ENCODE measurements around the gene DDX42. TPM values are rescaled to one million over a fixed set of nuclear protein-coding genes. Genes with fewer than 3 reads are reported as not detected.

Gene DDX42
- total and polyA plus RNA-seq, 9 of the 15 experiments (the other 6 are each of a cell fraction or from before 2014, with no cell fraction given): 16.5 to 149 (median 87.6) TPM

DNA sequence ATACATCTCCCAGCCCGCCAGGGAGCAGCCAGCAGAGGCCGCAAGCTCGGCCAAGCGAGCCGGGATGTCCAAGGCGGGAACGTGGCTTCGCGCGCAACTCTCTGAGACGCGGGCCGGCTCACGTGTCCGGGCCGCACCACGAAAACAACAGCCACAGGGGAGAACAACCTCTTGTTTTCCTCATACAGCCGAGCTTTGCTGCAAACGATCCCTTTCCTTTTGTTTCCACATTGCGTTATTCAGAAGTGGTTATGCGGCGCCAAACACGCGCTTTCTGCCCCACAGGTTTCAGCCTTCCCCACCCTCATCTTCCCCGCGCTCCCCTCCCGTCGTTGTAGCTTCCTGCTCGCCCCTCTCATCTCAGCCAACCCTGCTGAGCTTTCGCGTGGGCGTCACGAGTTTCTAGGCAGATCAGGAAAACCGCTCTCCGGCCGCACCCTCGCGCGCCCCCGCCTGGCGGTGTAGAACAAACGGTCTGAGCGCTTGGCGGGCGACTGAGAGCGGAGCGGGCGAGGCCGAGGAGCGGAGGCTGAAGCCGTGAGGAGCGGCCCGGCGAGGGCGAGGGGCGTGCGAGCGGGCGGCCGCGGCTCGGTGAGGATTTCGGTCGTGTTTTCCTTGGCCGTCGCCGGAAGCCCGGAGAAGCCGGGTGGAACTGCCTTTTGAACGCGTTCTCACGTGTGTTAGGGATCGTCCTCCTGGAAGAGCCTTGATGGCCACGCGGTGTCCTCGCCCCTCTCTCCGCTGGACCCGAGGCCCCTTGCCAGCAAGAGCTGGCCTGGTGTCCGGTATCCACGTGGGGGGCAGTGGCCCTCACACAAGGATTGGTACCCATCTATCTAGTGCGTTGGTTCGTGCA, 75.1 kb downstream of the DDX42 start (continued):
- TF ChIP-seq, protein P1, sequence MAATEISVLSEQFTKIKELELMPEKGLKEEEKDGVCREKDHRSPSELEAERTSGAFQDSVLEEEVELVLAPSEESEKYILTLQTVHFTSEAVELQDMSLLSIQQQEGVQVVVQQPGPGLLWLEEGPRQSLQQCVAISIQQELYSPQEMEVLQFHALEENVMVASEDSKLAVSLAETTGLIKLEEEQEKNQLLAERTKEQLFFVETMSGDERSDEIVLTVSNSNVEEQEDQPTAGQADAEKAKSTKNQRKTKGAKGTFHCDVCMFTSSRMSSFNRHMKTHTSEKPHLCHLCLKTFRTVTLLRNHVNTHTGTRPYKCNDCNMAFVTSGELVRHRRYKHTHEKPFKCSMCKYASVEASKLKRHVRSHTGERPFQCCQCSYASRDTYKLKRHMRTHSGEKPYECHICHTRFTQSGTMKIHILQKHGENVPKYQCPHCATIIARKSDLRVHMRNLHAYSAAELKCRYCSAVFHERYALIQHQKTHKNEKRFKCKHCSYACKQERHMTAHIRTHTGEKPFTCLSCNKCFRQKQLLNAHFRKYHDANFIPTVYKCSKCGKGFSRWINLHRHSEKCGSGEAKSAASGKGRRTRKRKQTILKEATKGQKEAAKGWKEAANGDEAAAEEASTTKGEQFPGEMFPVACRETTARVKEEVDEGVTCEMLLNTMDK (IDR thresholded peaks at IDR 0.05; ENCODE audit: borderline replicate concordance, insufficient read depth, low read depth, low read length, poor library complexity, severe bottlenecking): peak; percentile 84
- TF ChIP-seq FUS (optimal IDR thresholded peaks at IDR 0.05; ENCODE audit: low read depth, low read length): peak; percentile 18
- TF ChIP-seq, protein P2, sequence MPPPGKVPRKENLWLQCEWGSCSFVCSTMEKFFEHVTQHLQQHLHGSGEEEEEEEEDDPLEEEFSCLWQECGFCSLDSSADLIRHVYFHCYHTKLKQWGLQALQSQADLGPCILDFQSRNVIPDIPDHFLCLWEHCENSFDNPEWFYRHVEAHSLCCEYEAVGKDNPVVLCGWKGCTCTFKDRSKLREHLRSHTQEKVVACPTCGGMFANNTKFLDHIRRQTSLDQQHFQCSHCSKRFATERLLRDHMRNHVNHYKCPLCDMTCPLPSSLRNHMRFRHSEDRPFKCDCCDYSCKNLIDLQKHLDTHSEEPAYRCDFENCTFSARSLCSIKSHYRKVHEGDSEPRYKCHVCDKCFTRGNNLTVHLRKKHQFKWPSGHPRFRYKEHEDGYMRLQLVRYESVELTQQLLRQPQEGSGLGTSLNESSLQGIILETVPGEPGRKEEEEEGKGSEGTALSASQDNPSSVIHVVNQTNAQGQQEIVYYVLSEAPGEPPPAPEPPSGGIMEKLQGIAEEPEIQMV (tag; conservative IDR thresholded peaks at IDR 0.05; ENCODE audit: low read depth): no peak; the same call in 1 of the 2 replicates
- TF ChIP-seq TBL1XR1 (IDR thresholded peaks at IDR 0.05; ENCODE audit: low read length in 2 of 2): peak in 1 of 2 experiments; percentile 52; a peak in 2 of 4 replicates
- TF ChIP-seq CTBP1 (IDR thresholded peaks at IDR 0.05; ENCODE audit: borderline replicate concordance): peak; percentile 76; the same call in 1 of the 2 replicates
- 0 out of 2 replicates have a peak, but pooled peaks have one; percentile 1 for TF ChIP-seq MAFK (IDR thresholded peaks at IDR 0.05; ENCODE audit: low read length)
- TF ChIP-seq, protein P3, sequence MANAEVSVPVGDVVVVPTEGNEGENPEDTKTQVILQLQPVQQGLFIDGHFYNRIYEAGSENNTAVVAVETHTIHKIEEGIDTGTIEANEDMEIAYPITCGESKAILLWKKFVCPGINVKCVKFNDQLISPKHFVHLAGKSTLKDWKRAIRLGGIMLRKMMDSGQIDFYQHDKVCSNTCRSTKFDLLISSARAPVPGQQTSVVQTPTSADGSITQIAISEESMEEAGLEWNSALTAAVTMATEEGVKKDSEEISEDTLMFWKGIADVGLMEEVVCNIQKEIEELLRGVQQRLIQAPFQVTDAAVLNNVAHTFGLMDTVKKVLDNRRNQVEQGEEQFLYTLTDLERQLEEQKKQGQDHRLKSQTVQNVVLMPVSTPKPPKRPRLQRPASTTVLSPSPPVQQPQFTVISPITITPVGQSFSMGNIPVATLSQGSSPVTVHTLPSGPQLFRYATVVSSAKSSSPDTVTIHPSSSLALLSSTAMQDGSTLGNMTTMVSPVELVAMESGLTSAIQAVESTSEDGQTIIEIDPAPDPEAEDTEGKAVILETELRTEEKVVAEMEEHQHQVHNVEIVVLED (CRISPR knock-in tag; IDR thresholded peaks at IDR 0.05): peak; percentile 44
- TF ChIP-seq, protein P4, sequence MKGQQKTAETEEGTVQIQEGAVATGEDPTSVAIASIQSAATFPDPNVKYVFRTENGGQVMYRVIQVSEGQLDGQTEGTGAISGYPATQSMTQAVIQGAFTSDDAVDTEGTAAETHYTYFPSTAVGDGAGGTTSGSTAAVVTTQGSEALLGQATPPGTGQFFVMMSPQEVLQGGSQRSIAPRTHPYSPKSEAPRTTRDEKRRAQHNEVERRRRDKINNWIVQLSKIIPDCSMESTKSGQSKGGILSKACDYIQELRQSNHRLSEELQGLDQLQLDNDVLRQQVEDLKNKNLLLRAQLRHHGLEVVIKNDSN (CRISPR knock-in tag; IDR thresholded peaks at IDR 0.05): peak; percentile 98
- no peak for TF ChIP-seq PHTF2 (CRISPR knock-in tag; IDR thresholded peaks at IDR 0.05)
- no peak for TF ChIP-seq TSC22D4 (tag; IDR thresholded peaks at IDR 0.05)
- TF ChIP-seq DIDO1 (tag; IDR thresholded peaks at IDR 0.05; ENCODE audit: low read depth): peak; percentile 67; the same call in 1 of the 2 replicates
- TF ChIP-seq CBX1 (IDR thresholded peaks at IDR 0.05; ENCODE audit: low read depth): peak; percentile 88
- no peak for TF ChIP-seq POLR2B (IDR thresholded peaks at IDR 0.05; ENCODE audit: low read depth, partially characterized antibody)
- TF ChIP-seq STAT5A (IDR thresholded peaks at IDR 0.05; ENCODE audit: borderline replicate concordance, low read length): peak; percentile 27; the same call in 1 of the 2 replicates
- TF ChIP-seq NUFIP1 (IDR thresholded peaks at IDR 0.05; ENCODE audit: partially characterized antibody): peak; percentile 96
- TF ChIP-seq, protein P5, sequence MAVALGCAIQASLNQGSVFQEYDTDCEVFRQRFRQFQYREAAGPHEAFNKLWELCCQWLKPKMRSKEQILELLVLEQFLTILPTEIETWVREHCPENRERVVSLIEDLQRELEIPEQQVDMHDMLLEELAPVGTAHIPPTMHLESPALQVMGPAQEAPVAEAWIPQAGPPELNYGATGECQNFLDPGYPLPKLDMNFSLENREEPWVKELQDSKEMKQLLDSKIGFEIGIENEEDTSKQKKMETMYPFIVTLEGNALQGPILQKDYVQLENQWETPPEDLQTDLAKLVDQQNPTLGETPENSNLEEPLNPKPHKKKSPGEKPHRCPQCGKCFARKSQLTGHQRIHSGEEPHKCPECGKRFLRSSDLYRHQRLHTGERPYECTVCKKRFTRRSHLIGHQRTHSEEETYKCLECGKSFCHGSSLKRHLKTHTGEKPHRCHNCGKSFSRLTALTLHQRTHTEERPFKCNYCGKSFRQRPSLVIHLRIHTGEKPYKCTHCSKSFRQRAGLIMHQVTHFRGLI (CRISPR knock-in tag; IDR thresholded peaks at IDR 0.05): 0 out of 2 replicates have a peak, but pooled peaks have one; percentile 72
- TF ChIP-seq ZNF24 (IDR thresholded peaks at IDR 0.05): peak; percentile 69; the same call in 1 of the 2 replicates
- peak; percentile 67; the same call in 1 of the 2 replicates for TF ChIP-seq JUN (IDR thresholded peaks at IDR 0.05; ENCODE audit: borderline replicate concordance, low read depth, low read length)
- peak; percentile 92; the same call in 1 of the 2 replicates for TF ChIP-seq JUN (CRISPR knock-in tag; IDR thresholded peaks at IDR 0.05; ENCODE audit: borderline replicate concordance)
- TF ChIP-seq CHD2 (IDR thresholded peaks at IDR 0.05; ENCODE audit: low read depth, low read length): peak; percentile 87
